Fibroblast of the aortic adventitia (primary cell): ENCODE measurements around the gene CLSTN1. TPM values are rescaled to one million over a fixed set of nuclear protein-coding genes. Genes with fewer than 3 reads are reported as not detected.
A peak's percentile ranks its signal among the peaks of the same experiment; 100 is the strongest.
"Not testable (repeated sequence)": the region's sequence is repeated elsewhere in the genome, so short reads cannot be mapped to it uniquely, and the experiment has no call there.

ENCODE experiments used
- DNase-seq: peaks from one replicate; pipeline ENCODE4 v3.0.0-alpha.2; 2010; ENCODE audit warnings: low read depth
- H3K4me3 ChIP-seq: 2 replicates; pipeline ENCODE4 v1.5.1; 2011; ENCODE audit warnings: low read depth, mild to moderate bottlenecking, control low read depth, low read length, moderate library complexity
- CTCF ChIP-seq: IDR thresholded peaks from 2 replicates; pipeline ENCODE4 v1.5.1; 2011; ENCODE audit warnings: mild to moderate bottlenecking, low read length, control low read depth, inconsistent platforms; ENCODE audit not compliant: insufficient read depth
- total RNA-seq: library from RNA; depleted of rRNA; stranded (reverse); fragments of >200 nt; gene quantifications from 2 replicates; pipeline ENCODE4 v1.2.3, GENCODE V29; 2012; ENCODE audit warnings: low replicate concordance

Gene CLSTN1
- total RNA-seq, 1 donor: 61.5 TPM

- H3K4me3 ChIP-seq: no peak overlapping the region
- TF ChIP-seq CTCF: no peak
- DNase-seq: peak; percentile 77
Observed at GRCh38 chr1:9816199-9816598, 7.6 kb downstream of the CLSTN1 start.

GRCh38 chr1:9815150-9815549 is 8.6 kb downstream of the CLSTN1 start:
- no peak overlapping the region for H3K4me3 ChIP-seq
- no peak for DNase-seq
- no peak for TF ChIP-seq CTCF

- no peak for TF ChIP-seq CTCF
- H3K4me3 ChIP-seq: no peak overlapping the region
- DNase-seq: no peak
Observed at GRCh38 chr1:9814619-9815018, 9.1 kb downstream of the CLSTN1 start.

- DNase-seq: no peak
- no peak for TF ChIP-seq CTCF
- no peak overlapping the region for H3K4me3 ChIP-seq
Observed at GRCh38 chr1:9811239-9811966, 12.4 kb downstream of the CLSTN1 start.

- H3K4me3 ChIP-seq: no peak overlapping the region
- no peak for DNase-seq
- no peak for TF ChIP-seq CTCF
Observed at GRCh38 chr1:9809100-9809510, 14.7 kb downstream of the CLSTN1 start.

- DNase-seq: no peak
- H3K4me3 ChIP-seq: no peak overlapping the region
- TF ChIP-seq CTCF: no peak
Observed at GRCh38 chr1:9808459-9808858, 15.3 kb downstream of the CLSTN1 start.

- no peak for TF ChIP-seq CTCF
- no peak for DNase-seq
Observed at GRCh38 chr1:9807541-9807940, 16.2 kb downstream of the CLSTN1 start.

GRCh38 chr1:9805972-9806371 is 17.8 kb downstream of the CLSTN1 start:
- not testable (repeated sequence) for DNase-seq

More at GRCh38 chr1:9807541-9807940, 16.2 kb downstream of the CLSTN1 start:
- no peak overlapping the region for H3K4me3 ChIP-seq

More at GRCh38 chr1:9805972-9806371, 17.8 kb downstream of the CLSTN1 start:
- H3K4me3 ChIP-seq: not testable (repeated sequence)
